Common myeloid progenitor, CD34-positive (primary cell): ENCODE results near the gene TSC22D2. TPM values are rescaled to one million over a fixed set of nuclear protein-coding genes. Genes with fewer than 3 reads are reported as not detected.
A peak's percentile ranks its signal among the peaks of the same experiment; 100 is the strongest.

Source experiments
- CTCF ChIA-PET: fragments of 350-600 bp; sonication (Branson Sonifier 250); formaldehyde crosslinking; loops from one replicate; lab custom pipeline; 2021; ENCODE audit warnings: antibody characterized with exemption; lab: Charles Lee
- POLR2A ChIA-PET: fragments of 350-600 bp; sonication (Branson Sonifier 250); formaldehyde crosslinking; loops from one replicate; lab custom pipeline; 2021; ENCODE audit warnings: antibody characterized with exemption; lab: Charles Lee
- DNase-seq, 3 donors: peaks; one replicate each; pipeline versions ENCODE4 v3.0.0 to v3.0.0-alpha.2; 2013
- H3K27ac ChIP-seq, 2 experiments: 1 replicate in 1 of 2; 2 replicates in 1 of 2; pipeline ENCODE4 v1.7.0; 2013; ENCODE audit warnings: inconsistent platforms in 2 of 2, low read length in 2 of 2, mild to moderate bottlenecking in 2 of 2, low read depth in 1 of 2, moderate library complexity in 1 of 2; ENCODE audit not compliant: severe bottlenecking in 2 of 2, insufficient read depth in 1 of 2, poor library complexity in 1 of 2
- H3K27me3 ChIP-seq, 5 experiments: replicated peaks in 2 of 5; 1 replicate in 3 of 5; 2 replicates in 2 of 5; pipeline versions ENCODE4 v1.6.1 to v1.7.0; 2013; ENCODE audit warnings: low read length in 4 of 5, mild to moderate bottlenecking in 2 of 5, moderate library complexity in 2 of 5, inconsistent platforms in 1 of 5; ENCODE audit not compliant: insufficient read depth in 5 of 5, control insufficient read depth in 4 of 5
- H3K36me3 ChIP-seq, 4 experiments: 1 replicate in 2 of 4; 2 replicates in 2 of 4; pipeline versions ENCODE4 v1.6.1 to v1.7.0; 2013; ENCODE audit warnings: low read length in 3 of 4, control low read depth in 1 of 4, mild to moderate bottlenecking in 1 of 4; ENCODE audit not compliant: control insufficient read depth in 4 of 4, insufficient read depth in 4 of 4
- H3K4me1 ChIP-seq, 4 experiments: 1 replicate in 3 of 4; 2 replicates in 1 of 4; pipeline versions ENCODE4 v1.6.1 to v1.7.1; 2013; ENCODE audit warnings: low read length in 3 of 4, mild to moderate bottlenecking in 3 of 4, control low read depth in 1 of 4, inconsistent platforms in 1 of 4, moderate library complexity in 1 of 4; ENCODE audit not compliant: control insufficient read depth in 4 of 4, insufficient read depth in 4 of 4; ENCODE audit errors: control extremely low read depth in 1 of 4
- H3K4me3 ChIP-seq, 7 experiments: 1 replicate in 4 of 7; 2 replicates in 3 of 7; pipeline versions ENCODE4 v1.5.1 to v1.7.0; 2013; ENCODE audit warnings: mild to moderate bottlenecking in 7 of 7, low read length in 6 of 7, moderate library complexity in 6 of 7, inconsistent platforms in 2 of 7, low read depth in 2 of 7, control low read depth in 1 of 7; ENCODE audit not compliant: insufficient read depth in 4 of 7, control insufficient read depth in 1 of 7; ENCODE audit errors: extremely low read depth in 1 of 7
- H3K9me3 ChIP-seq, 5 experiments: 1 replicate in 4 of 5; 2 replicates in 1 of 5; pipeline versions ENCODE4 v1.6.1 to v1.7.1; 2013; ENCODE audit warnings: low read length in 4 of 5, mild to moderate bottlenecking in 2 of 5, inconsistent platforms in 1 of 5, low read depth in 1 of 5, moderate library complexity in 1 of 5; ENCODE audit not compliant: control insufficient read depth in 4 of 5, insufficient read depth in 2 of 5; ENCODE audit errors: control extremely low read depth in 1 of 5
- WGBS: methylation state at CpG from one replicate; pipeline ENCODE4 v1.1.5; 2013; ENCODE audit not compliant: insufficient coverage; 5-methylcytosine and 5-hydroxymethylcytosine counted together
- polyA plus RNA-seq: library from polyadenylated mRNA; unstranded; fragments of 120-200 nt; gene quantifications from one replicate; pipeline ENCODE4 v1.2.1, GENCODE V29; 2013

TSC22D2 gene
- 25.2 TPM for polyA plus RNA-seq

DNA sequence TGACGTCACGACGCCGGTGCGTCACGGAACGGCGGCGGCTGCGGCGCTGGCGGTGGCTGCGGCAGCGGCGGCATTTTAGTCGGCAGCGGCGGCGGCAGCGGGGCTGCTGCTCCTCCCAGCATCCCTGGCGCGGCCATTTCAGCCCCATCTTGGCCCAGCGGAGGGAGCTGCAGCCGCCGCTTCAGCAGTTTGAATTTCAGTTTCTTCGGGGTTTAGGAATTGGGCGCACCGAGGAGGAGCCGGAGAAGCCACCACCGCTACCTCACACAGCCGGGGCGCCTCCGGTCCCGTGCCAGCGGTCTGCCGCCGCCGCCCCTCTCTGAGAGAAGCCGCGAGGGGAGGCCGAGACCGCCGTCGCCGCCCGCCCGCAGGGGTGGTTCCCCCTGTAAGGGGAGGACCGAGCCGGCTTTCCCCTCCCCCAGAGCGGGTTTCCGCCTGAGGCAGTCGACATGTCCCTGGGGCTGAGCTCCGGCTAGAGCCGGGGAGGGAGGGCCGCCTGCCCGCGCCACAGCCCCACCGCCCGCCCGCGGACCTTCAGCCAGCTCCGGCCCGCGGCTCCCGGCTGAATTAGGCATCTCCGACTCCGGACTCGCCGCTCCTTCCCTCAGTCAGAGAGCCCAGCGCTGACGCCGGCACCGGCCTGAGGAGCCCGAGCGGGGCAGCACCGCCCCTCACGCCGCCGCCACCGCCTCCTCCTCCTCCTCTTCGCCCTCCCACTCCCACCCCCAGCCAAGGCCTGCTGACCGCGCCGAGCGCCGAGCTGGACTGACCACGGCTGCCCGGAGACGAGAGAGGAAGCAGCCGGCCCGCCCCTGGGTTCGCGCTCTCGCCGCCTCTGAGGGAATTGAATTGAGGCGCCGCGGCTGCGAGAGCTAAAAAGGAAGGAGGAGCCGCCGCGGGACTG, at the start of gene TSC22D2:
TSC22D2 (plus strand) TSS at position 78 of the 904 bp plus-strand sequence. CDS start 1,053 bp downstream, outside the sequence.
- under 1% methylated on average over 79 of the region's 102 CpGs for WGBS
- peaks cover 23 to 43% (median 30%) of the 10 kb centered on the region in 4 experiments for H3K4me1 ChIP-seq

DNA sequence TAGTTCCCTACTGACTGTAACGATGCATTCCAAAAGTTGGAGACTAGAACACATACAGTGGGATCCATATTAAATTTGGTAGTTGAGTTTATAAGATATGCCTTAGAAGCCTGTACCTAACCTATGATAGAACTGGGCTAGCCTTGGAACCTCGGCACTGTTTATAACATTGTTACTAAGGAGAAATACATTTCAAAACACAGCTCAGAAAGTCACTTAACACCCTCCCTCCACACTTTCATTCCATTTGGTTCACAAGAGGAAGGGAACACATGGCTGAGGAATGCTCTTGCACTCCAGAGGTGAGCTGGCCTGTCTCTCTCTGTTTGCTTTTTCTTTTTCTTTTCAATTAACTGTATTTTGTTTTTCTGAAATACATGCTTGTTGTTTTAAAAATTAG, 48.7 kb upstream of the TSC22D2 start:
- Histone ChIP-seq H3K4me3 (no peak overlapping the region), H3K27me3 (no peaks in the 10 kb centered on the region), H3K36me3 (no peaks in the 10 kb centered on the region), H3K27ac (no peak overlapping the region), H3K9me3 (no peaks in the 10 kb centered on the region), H3K4me1 (no peaks in the 10 kb centered on the region)
- ChIA-PET CTCF (no interaction called here), POLR2A (no interaction called here)
- no peak for DNase-seq
- WGBS = no CpG with 5 or more reads among the region's 2 CpGs

More for the DNA sequence above, at the start of gene TSC22D2:
- H3K9me3 ChIP-seq = no peaks in the 10 kb centered on the region
- H3K4me3 ChIP-seq = peak within 1 kb of the TSS; percentile 85 to 97 (median 92)
- POLR2A ChIA-PET = interaction anchor here (0.6 to 2.5 kb wide), 11 partner anchors 18 to 138 kb away, joined by 3 to 8 read pairs (median 4); partner anchors contain the start of genes EIF2A and SERP1
- no peaks in the 10 kb centered on the region for H3K27me3 ChIP-seq
- no peaks in the 10 kb centered on the region for H3K36me3 ChIP-seq
- peak within 1 kb of the TSS; percentile 95 to 97 for H3K27ac ChIP-seq
- CTCF ChIA-PET = interaction anchor here (0.7 to 4.5 kb wide), 17 partner anchors 10 to 184 kb away, joined by 3 to 28 read pairs (median 4); no protein-coding TSS in a partner anchor
- peak; percentile 94 to 98 (median 97) for DNase-seq

DNA sequence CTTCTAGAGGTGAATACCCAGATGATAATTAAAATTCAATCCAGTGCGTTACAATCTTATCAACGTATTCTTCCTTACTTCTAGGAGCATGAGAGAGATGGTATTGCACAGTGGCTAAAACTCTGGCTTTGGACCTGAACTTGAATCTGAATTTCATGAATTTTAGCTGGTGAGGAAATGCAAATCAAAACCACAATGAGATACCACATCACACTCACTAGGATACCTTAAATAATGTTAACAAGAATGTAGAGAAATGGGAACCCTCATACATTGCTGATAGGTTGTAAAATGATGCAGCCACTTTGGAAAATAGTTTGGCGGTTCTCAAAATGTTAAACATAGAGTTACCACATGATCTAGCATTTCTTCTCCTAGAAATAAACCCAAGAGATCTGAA, 47.1 kb upstream of the TSC22D2 start:
- Histone ChIP-seq H3K9me3 (no peaks in the 10 kb centered on the region), H3K4me3 (no peak overlapping the region), H3K4me1 (no peaks in the 10 kb centered on the region), H3K36me3 (no peaks in the 10 kb centered on the region), H3K27ac (no peak overlapping the region), H3K27me3 (no peaks in the 10 kb centered on the region)
- 100% methylated on average over 2 of the region's 3 CpGs for WGBS
- no peak for DNase-seq
- POLR2A ChIA-PET = no interaction called here
- CTCF ChIA-PET = interaction anchor here (1.1 kb wide), 1 partner anchor 49 kb away, joined by 4 read pairs; no protein-coding TSS in a partner anchor

DNA sequence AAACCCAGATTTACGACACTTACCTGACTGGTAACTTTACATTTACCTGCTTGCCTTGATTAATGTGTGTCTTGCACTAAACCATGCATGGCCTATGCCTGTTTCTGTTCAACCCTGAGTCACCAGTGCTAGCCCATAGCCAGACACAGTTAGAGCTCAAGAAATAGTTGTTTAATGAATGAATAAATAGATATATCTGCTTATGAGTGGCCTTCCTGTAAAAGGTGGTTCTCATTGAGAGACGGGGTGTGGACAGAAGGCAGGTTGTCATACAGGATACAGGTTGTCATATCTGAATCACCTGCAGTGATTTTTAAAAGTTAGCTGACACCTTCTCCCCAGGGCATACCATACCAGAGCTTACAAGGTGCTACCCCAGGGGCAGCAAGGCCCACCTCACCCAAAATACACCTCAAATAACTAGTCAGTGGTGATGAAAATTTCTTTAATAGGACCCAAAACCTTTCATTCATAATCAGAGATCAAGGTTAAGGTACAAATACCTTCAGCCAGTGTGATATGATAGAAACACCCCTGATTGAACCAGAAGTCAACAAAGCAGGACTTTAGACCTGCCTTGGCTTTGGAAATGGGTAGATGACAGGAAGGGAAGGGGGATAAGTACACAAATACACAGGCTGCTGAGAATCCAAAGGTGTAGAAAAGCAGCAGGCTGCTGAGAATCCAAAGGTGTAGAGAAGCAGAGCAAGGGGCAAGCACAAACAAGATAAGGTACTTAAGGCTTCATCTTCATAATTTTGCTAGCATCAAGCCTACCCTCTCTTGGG, 45.4 kb upstream of the TSC22D2 start:
- CTCF ChIA-PET = no interaction called here
- Histone ChIP-seq H3K27ac (no peak overlapping the region), H3K36me3 (no peaks in the 10 kb centered on the region), H3K4me3 (no peak overlapping the region), H3K27me3 (no peaks in the 10 kb centered on the region), H3K4me1 (no peaks in the 10 kb centered on the region), H3K9me3 (no peaks in the 10 kb centered on the region)
- WGBS = 100% methylated on average over 2 of the region's 2 CpGs
- DNase-seq = no peak
- POLR2A ChIA-PET = no interaction called here

DNA sequence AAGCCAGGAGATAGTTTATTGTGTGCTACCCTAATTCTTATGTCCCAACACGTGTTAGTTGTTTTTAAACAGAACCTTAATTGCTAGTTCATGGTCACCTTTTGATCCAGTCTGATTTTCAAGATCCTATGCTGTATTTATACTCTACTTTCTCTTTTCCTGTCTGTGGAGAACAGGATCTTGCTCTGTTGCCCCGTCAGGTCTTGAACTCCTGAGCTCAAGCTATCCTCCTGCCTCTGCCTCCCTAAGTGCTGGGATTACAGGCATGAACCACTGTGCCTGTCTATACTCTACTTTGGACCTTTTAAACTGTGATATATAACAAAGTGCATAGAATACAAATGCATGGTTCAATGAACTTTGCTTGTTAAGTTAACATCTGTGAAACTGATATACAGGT, 44.7 kb upstream of the TSC22D2 start:
- DNase-seq = no peak
- no peaks in the 10 kb centered on the region for H3K9me3 ChIP-seq
- no peak overlapping the region for H3K4me3 ChIP-seq
- H3K27me3 ChIP-seq = no peaks in the 10 kb centered on the region
- H3K27ac ChIP-seq = no peak overlapping the region
- 100% methylated on average over 1 of the region's 2 CpGs for WGBS
- H3K4me1 ChIP-seq = no peaks in the 10 kb centered on the region
- H3K36me3 ChIP-seq = no peaks in the 10 kb centered on the region
- POLR2A ChIA-PET = no interaction called here
- CTCF ChIA-PET = no interaction called here

DNA sequence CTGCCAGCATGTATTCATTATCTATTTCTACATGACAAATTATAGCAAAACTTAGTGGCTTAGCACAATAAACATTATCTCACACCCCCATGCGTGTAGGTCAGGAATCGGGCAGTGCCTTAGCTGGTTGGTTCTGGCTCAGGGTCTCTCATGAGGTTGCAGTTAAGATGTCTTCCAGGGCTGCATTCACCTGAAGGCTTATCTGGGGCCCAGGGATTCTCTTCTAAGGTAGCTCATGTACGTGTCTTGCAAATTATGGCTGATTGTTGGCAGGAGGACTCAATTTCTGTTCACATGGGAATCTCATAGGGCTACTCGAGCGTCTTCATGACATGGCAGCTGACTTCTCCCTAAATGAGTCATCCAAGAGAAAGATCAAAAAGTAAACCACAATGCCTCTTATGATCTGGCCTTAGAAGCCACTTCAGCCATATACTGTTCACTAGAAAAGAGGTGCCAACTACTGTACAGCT, 42.9 kb upstream of the TSC22D2 start:
- DNase-seq = no peak
- ChIA-PET CTCF (no interaction called here), POLR2A (no interaction called here)
- no peak overlapping the region for H3K4me3 ChIP-seq
- WGBS = 100% methylated on average over 5 of the region's 5 CpGs
- no peaks in the 10 kb centered on the region for H3K27me3 ChIP-seq
- no peaks in the 10 kb centered on the region for H3K9me3 ChIP-seq
- no peaks in the 10 kb centered on the region for H3K4me1 ChIP-seq
- H3K36me3 ChIP-seq = no peaks in the 10 kb centered on the region
- H3K27ac ChIP-seq = no peak overlapping the region
